GM12878 (cell line): ENCODE data around the gene CCDC12. TPM values are rescaled to one million over a fixed set of nuclear protein-coding genes. Genes with fewer than 3 reads are reported as not detected.

Experiments used
- ATAC-seq: fragments of 200-7000 bp; cut with Tn5 transposase; 3 replicates; pipeline ENCODE4 v1.9.1; 2020; ENCODE audit warnings: mild to moderate bottlenecking, moderate library complexity
- BruUV-seq: library from RNA; stranded (reverse); fragments of 400-500 nt; replicated peaks from 2 replicates; lab custom pipeline; 2021; lab: Mats Ljungman, UMichigan
- CTCF ChIA-PET: fragments of 300-600 bp; sonication (Branson Sonifier 250); formaldehyde crosslinking; extraction: SDS; loops from one replicate; lab custom pipeline; 2021; ENCODE audit warnings: inconsistent platforms; lab: Yijun Ruan, JAX
- POLR2A ChIA-PET: fragments of 350-600 bp; formaldehyde crosslinking; extraction: SDS; loops from one replicate; lab custom pipeline; 2021; ENCODE audit warnings: inconsistent platforms; lab: Charles Lee
- RAD21 ChIA-PET: fragments of 300-600 bp; sonication (Branson Sonifier 250); formaldehyde crosslinking; loops from one replicate; lab custom pipeline; 2023; ENCODE audit warnings: antibody characterized with exemption; ENCODE audit not compliant: unreplicated experiment; lab: Charles Lee
- SMC1A ChIA-PET: fragments of 300-600 bp; sonication (Branson Sonifier 250); formaldehyde crosslinking; loops from one replicate; lab custom pipeline; 2023; ENCODE audit not compliant: unreplicated experiment, uncharacterized antibody; lab: Charles Lee
- DNase-seq: peaks from one replicate; pipeline ENCODE4 v3.0.0-alpha.2; 2011; ENCODE audit warnings: low read depth, low spot score
- FAIRE-seq: peaks from 3 replicates; lab custom pipeline; 2011; peaks lifted over from hg19 to GRCh38; lab: Jason Lieb, UNC
- H2AFZ ChIP-seq: 2 replicates; pipeline ENCODE4 v1.6.0; 2011; ENCODE audit warnings: low read depth, low read length, control low read depth; ENCODE audit not compliant: control insufficient read depth
- H3K27ac ChIP-seq: 2 replicates; pipeline ENCODE4 v1.5.1; 2011; ENCODE audit warnings: control low read depth; ENCODE audit not compliant: control insufficient read depth, insufficient read depth
- H3K27me3 ChIP-seq, 2 experiments: replicated peaks in 1 of 2; 2 replicates each; pipeline versions ENCODE4 v1.6.0 to v1.6.1; 2011; ENCODE audit warnings: low read length in 1 of 2; ENCODE audit not compliant: control insufficient read depth in 2 of 2, insufficient read depth in 2 of 2
- H3K36me3 ChIP-seq, 2 experiments: 2 replicates each; pipeline ENCODE4 v1.5.1; 2011; ENCODE audit warnings: low read length in 1 of 2; ENCODE audit not compliant: control insufficient read depth in 2 of 2, insufficient read depth in 2 of 2
- H3K4me1 ChIP-seq: 2 replicates; pipeline ENCODE4 v1.6.1; 2011; ENCODE audit warnings: mild to moderate bottlenecking, low read length, moderate library complexity, mixed read lengths; ENCODE audit not compliant: control insufficient read depth, insufficient read depth
- H3K4me2 ChIP-seq: 2 replicates; pipeline ENCODE4 v1.6.0; 2011; ENCODE audit warnings: control low read depth; ENCODE audit not compliant: control insufficient read depth, insufficient read depth
- H3K4me3 ChIP-seq: fragments of 200-600 bp; sonication (generic); 2 replicates; pipeline ENCODE4 v1.5.1; 2016
- H3K79me2 ChIP-seq: 2 replicates; pipeline ENCODE4 v1.6.0; 2011; ENCODE audit warnings: low read length; ENCODE audit not compliant: control insufficient read depth, insufficient read depth
- H3K9ac ChIP-seq: 2 replicates; pipeline ENCODE4 v1.8.0; 2011; ENCODE audit warnings: low read length, control low read depth, mixed read lengths; ENCODE audit not compliant: control insufficient read depth, insufficient read depth
- H3K9me3 ChIP-seq: replicated peaks from 3 replicates; pipeline ENCODE4 v1.5.1; 2011; ENCODE audit warnings: mild to moderate bottlenecking, low read length; ENCODE audit not compliant: control insufficient read depth, insufficient read depth
- H4K20me1 ChIP-seq: 2 replicates; pipeline ENCODE4 v1.6.0; 2011; ENCODE audit not compliant: control insufficient read depth, insufficient read depth
- CBX3 ChIP-seq: fragments of 200-600 bp; sonication (generic); IDR thresholded peaks from 2 replicates; pipeline ENCODE4 v1.6.1; 2016; ENCODE audit warnings: low read depth, borderline replicate concordance
- E2F4 ChIP-seq: IDR thresholded peaks from 2 replicates; pipeline ENCODE4 v1.6.1; 2012; ENCODE audit warnings: low read depth, low read length, improper control_type of control experiment
- EP300 ChIP-seq, 2 experiments: fragments of 150-350 bp in 1 of 2; IDR thresholded peaks; 2 replicates each; pipeline ENCODE4 v1.6.1; 2011 to 2012; ENCODE audit warnings: low read depth in 2 of 2, low read length in 2 of 2, borderline replicate concordance in 1 of 2, improper control_type of control experiment in 1 of 2, inconsistent platforms in 1 of 2; ENCODE audit not compliant: control insufficient read depth in 1 of 2
- MYC ChIP-seq: IDR thresholded peaks from 2 replicates; pipeline ENCODE4 v1.6.1; 2011; ENCODE audit warnings: mild to moderate bottlenecking, low read length, moderate library complexity, inconsistent platforms; ENCODE audit not compliant: insufficient read depth, insufficient replicate concordance, insufficient read length, severe bottlenecking
- NKRF ChIP-seq: fragments of 450-650 bp; conservative IDR thresholded peaks from 2 replicates; pipeline ENCODE4 v1.6.1; 2017; ENCODE audit warnings: mild to moderate bottlenecking, moderate library complexity
- ZSCAN29 ChIP-seq: fragments of 450-650 bp; IDR thresholded peaks from 2 replicates; pipeline ENCODE4 v1.6.1; 2017; ENCODE audit warnings: mild to moderate bottlenecking, moderate library complexity
- WGBS: methylation state at CpG from one replicate; pipeline ENCODE4 v1.1.6; 2016; ENCODE audit warnings: low lambda C conversion rate; ENCODE audit not compliant: insufficient replicate concordance, insufficient coverage; ENCODE audit errors: missing lambda C conversion rate; 5-methylcytosine and 5-hydroxymethylcytosine counted together
- in situ Hi-C: fragments of 300-500 bp; cut with MboI; formaldehyde crosslinking; loops from 9 replicates; pipeline ENCODE4 v1.14.3; 2018; ENCODE audit warnings: mixed read lengths
- intact Hi-C: fragments of 100-400 bp; cut with micrococcal nuclease; formaldehyde crosslinking; loops from one replicate; pipeline ENCODE4 v1.14.2; 2022; ENCODE audit not compliant: unreplicated experiment
- polyA plus RNA-seq, 11 experiments: library from polyadenylated mRNA; depleted of rRNA in 4 of 11; unstranded in 6 of 11; stranded (reverse) in 5 of 11; fragments of >200 nt; fragmentation: Nextera tagmentation in 4 of 11; fragmentation: Illumina TruSeq in 1 of 11; extraction: Ambion mirVana in 4 of 11; extraction: Trizol in 1 of 11; gene quantifications; 1 replicate in 1 of 11; 2 replicates in 10 of 11; pipeline versions ENCODE4 v1.2.1 to v1.2.3, GENCODE V29; 2011 to 2016; ENCODE audit warnings: inconsistent platforms in 2 of 11, missing spikeins in 2 of 11, low read depth in 1 of 11
- total RNA-seq, 4 experiments: library from RNA; depleted of rRNA in 3 of 4; stranded (reverse); fragments of >200 nt in 3 of 4; fragmentation: Illumina TruSeq in 1 of 4; extraction: Trizol in 1 of 4; gene quantifications; 2 replicates each; pipeline versions ENCODE4 v1.2.1 to v1.2.3, GENCODE V29; 2013 to 2021
- TF ChIP-seq, protein P1 (sequence below): fragments of 450-650 bp; IDR thresholded peaks from 2 replicates; pipeline ENCODE4 v1.6.1; 2016; ENCODE audit warnings: mild to moderate bottlenecking

Gene CCDC12
- total and polyA plus RNA-seq, 10 of the 15 experiments (the other 5 are each of a cell fraction or from before 2014, with no cell fraction given) = 9.2 to 91.4 (median 61.3) TPM

- Histone ChIP-seq H3K79me2 (peaks cover 55% of the 10 kb centered on the region), H4K20me1 (no peaks in the 10 kb centered on the region), H3K9ac (no peak overlapping the region; the same call in 1 of the 2 replicates), H3K27ac (peak overlapping the region; percentile 98), H3K4me2 (peak overlapping the region; percentile 99; the same call in 1 of the 2 replicates), H3K4me3 (no peak overlapping the region), H3K36me3 (peaks cover 2% of the 10 kb centered on the region in 2 experiments; a peak in 2 of 4 replicates), H3K27me3 (no peaks in the 10 kb centered on the region), H3K9me3 (no peaks in the 10 kb centered on the region), H2AFZ (no peak overlapping the region), H3K4me1 (peaks cover 55% of the 10 kb centered on the region)
- ChIA-PET POLR2A (interaction anchor here (1.4 kb wide), 1 partner anchor 27 kb away, joined by 5 read pairs; no protein-coding TSS in a partner anchor), CTCF (interaction anchor here (1.2 kb wide), 1 partner anchor 73 kb away, joined by 3 read pairs; no protein-coding TSS in a partner anchor), RAD21 (interaction anchor here (1.3 to 1.5 kb wide), 2 partner anchors 27 to 53 kb away, joined by 3 to 5 read pairs; no protein-coding TSS in a partner anchor), SMC1A (interaction anchor here (1.0 to 2.2 kb wide), 4 partner anchors 10 to 58 kb away, joined by 3 to 5 read pairs (median 5); partner anchors contain the start of gene CCDC12)
- intact Hi-C loops = no loop called here
- no peak for FAIRE-seq
- BruUV-seq = no TSS peak
- in situ Hi-C loops = no loop called here
- WGBS = 73% methylated on average over 4 of the region's 4 CpGs
- no peak for DNase-seq
- ATAC-seq = no peak
- TF ChIP-seq ZSCAN29 = no peak
- TF ChIP-seq, protein P1, sequence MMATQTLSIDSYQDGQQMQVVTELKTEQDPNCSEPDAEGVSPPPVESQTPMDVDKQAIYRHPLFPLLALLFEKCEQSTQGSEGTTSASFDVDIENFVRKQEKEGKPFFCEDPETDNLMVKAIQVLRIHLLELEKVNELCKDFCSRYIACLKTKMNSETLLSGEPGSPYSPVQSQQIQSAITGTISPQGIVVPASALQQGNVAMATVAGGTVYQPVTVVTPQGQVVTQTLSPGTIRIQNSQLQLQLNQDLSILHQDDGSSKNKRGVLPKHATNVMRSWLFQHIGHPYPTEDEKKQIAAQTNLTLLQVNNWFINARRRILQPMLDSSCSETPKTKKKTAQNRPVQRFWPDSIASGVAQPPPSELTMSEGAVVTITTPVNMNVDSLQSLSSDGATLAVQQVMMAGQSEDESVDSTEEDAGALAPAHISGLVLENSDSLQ = peak; percentile 49; the same call in 1 of the 2 replicates
These were observed 9.6 kb upstream of the CCDC12 start for GRCh38 chr3:46986055-46986730.

DNA sequence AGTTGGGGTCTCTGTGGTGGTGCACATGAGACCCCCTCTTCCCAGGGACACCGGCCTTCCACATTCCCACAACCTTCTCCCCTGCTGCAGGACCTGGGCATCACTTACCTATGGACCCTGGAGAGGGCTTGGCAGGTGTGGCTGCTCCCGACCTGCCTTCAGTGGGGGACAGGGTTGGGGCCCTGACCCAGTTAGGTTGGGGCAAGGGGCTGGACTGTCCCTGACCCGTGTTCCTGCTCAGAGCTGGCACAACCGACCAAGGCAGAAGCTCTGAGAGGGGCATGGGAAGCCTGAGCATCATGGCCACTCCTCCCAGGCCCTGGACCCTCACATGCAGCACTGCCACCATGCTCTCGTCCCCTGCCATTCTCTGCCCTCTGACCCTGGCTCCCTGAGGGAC lies 9.0 kb upstream of the CCDC12 start:
- no peaks in the 10 kb centered on the region for H3K27me3 ChIP-seq
- H2AFZ ChIP-seq = no peak overlapping the region
- no peak overlapping the region for H3K4me3 ChIP-seq
- ATAC-seq = no peak
- no peak for FAIRE-seq
- peaks cover 53% of the 10 kb centered on the region for H3K4me1 ChIP-seq
- ChIA-PET CTCF (interaction anchor here (1.2 kb wide), 2 partner anchors 12 to 73 kb away, joined by 3 to 5 read pairs; no protein-coding TSS in a partner anchor), RAD21 (interaction anchor here (1.5 kb wide), 1 partner anchor 52 kb away, joined by 3 read pairs; no protein-coding TSS in a partner anchor), SMC1A (interaction anchor here (1.0 to 2.2 kb wide), 2 partner anchors 52 to 57 kb away, joined by 5 read pairs; no protein-coding TSS in a partner anchor), POLR2A (interaction anchor here (0.6 kb wide), 1 partner anchor 473 kb away, joined by 4 read pairs; no protein-coding TSS in a partner anchor)
- in situ Hi-C loops (no loop called here), intact Hi-C loops (no loop called here)
- H4K20me1 ChIP-seq = no peaks in the 10 kb centered on the region
- no peak overlapping the region; the same call in 1 of the 2 replicates for H3K27ac ChIP-seq
- no peak overlapping the region; the same call in 1 of the 2 replicates for H3K9ac ChIP-seq
- peaks cover 56% of the 10 kb centered on the region for H3K79me2 ChIP-seq
- WGBS = 76% methylated on average over 5 of the region's 5 CpGs
- BruUV-seq = no TSS peak
- no peaks in the 10 kb centered on the region; a peak in 2 of 4 replicates for H3K36me3 ChIP-seq
- no peaks in the 10 kb centered on the region for H3K9me3 ChIP-seq
- DNase-seq = no peak
- H3K4me2 ChIP-seq = no peak overlapping the region; the same call in 1 of the 2 replicates
- no peak for TF ChIP-seq E2F4
- no peak for TF ChIP-seq NKRF
- TF ChIP-seq MYC = no peak
- no peak for TF ChIP-seq CBX3
- no peak for TF ChIP-seq EP300 (IDR thresholded peaks at IDR 0.05; ENCODE audit: borderline replicate concordance in 1 of 2, control insufficient read depth in 1 of 2, low read depth in 2 of 2, low read length in 2 of 2)
